HG03108 (cell line): ENCODE measurements around the gene MICOS13.
"Not testable (repeated sequence)": the region's sequence is repeated elsewhere in the genome, so short reads cannot be mapped to it uniquely, and the experiment has no call there.

ENCODE experiments used
- ATAC-seq: cut with Tn5 transposase; IDR thresholded peaks from one replicate; pipeline ENCODE4 v1.9.1; 2021; ENCODE audit warnings: moderate library complexity; ENCODE audit not compliant: unreplicated experiment

MICOS13 gene, protein sequence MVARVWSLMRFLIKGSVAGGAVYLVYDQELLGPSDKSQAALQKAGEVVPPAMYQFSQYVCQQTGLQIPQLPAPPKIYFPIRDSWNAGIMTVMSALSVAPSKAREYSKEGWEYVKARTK

GRCh38 chr19:5680437-5681368, at the start of gene MICOS13, which contains the start of gene HSD11B1L:
Gene MICOS13, minus strand, starts transcription at chr19:5680516. Its CDS starts 30 bp downstream, at chr19:5680486.
Gene HSD11B1L, plus strand, starts transcription at chr19:5681027. Its CDS starts 3,806 bp downstream, at chr19:5684833.
- peak; percentile 84 for ATAC-seq

DNA sequence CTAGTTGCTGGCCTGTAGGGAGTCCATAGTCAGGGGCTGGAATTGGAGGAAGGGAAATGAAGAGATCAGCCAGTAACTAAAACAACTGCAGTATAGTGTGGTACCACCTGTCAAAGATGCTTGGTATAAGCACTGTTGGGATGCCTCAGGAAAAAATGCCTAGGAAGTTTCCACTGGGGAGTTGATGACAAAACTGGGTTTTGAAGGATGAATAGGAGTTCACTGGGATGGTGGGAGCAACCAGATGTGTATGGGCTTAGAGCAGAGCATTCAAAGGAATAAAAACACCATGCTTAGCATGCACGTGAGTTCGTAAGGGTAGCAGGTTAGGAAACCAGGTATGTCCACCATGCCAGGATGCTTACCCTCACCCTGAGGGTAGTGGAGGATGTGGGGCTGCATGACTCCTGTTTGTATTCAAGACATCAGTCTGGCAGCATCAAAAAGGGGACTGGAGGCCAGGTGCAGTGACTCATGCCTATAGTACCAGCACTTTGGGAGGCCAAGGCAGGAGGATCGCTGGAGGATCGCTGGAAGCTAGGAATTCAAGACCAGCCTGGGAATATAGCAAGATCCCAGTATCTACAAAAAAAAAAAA, 47.2 kb upstream of the MICOS13 start:
- ATAC-seq = no peak

- ATAC-seq = peak; percentile 81
Observed at GRCh38 chr19:5719961-5720790, 39.9 kb upstream of the MICOS13 start, which contains the start of the genes CATSPERD and LONP1. Gene CATSPERD, plus strand, starts transcription at chr19:5720637. Its CDS starts 101 bp downstream, at chr19:5720738. Gene LONP1, minus strand, starts transcription at chr19:5720146. Its CDS starts 14 bp downstream, at chr19:5720132.

- peak; percentile 10 for ATAC-seq
Observed at GRCh38 chr19:5719274-5719960, 39.1 kb upstream of the MICOS13 start.

DNA sequence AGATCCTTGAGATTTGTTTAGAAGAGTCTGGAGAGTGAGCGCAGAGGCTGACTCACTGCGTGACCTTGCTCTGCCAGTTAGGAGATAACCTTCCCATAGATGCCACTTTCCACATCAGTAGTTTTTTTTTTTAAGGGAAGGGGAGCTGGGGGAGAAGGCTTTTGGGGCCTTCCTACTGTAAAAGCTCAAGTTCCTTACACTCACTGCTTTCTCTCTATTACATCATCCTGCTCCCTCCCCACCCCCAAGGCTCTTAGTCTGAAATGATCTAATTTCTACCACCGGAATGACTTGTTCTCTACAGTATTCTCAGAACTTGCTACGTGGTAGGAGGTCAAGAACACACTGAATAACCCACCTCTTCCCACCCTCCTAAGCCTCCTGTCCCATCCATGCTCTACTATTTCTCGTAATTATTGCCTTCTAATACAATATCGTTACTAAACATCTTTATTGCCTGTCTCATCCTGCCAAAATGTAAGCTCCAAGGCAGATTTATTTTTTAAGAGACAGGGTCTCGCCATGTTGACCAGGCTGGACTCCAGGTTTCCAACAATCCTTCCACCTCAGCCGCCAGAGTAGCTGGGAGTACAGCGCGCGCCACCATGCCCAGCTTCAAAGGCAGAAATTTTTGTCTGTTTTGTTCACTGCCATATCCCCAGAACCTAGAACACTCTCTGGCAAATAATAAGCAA, 38.4 kb upstream of the MICOS13 start:
- ATAC-seq = no peak

DNA sequence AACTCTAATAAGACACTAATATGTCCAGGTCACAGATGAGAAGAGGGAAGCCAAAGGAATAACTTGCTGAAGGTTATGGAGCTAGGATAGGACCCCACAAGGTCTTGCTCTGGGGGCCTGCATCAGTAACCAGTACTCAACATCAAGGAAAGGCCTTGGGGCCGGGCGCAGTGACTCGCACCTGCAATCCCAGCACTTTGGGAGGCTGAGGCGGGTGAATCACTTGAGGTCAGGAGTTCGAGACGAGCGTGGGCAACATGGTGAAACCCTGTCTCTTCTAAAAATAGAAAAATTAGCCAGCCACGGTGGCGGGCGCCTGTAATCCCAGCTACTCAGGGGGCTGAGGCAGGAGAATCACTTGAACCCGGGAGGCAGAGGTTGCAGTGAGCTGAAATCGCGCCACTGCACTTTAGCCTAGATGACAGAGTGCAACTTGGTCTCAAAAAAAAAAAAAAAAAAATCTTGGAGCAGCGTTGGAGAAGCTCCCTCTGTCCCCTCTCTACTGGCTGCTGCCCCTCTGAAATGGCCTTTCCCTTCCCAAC, 37.8 kb upstream of the MICOS13 start:
- ATAC-seq = no peak

GRCh38 chr19:5717215-5717935, 37.1 kb upstream of the MICOS13 start:
- ATAC-seq = no peak

- ATAC-seq = no peak
Observed at GRCh38 chr19:5714816-5715215, 34.5 kb upstream of the MICOS13 start.

DNA sequence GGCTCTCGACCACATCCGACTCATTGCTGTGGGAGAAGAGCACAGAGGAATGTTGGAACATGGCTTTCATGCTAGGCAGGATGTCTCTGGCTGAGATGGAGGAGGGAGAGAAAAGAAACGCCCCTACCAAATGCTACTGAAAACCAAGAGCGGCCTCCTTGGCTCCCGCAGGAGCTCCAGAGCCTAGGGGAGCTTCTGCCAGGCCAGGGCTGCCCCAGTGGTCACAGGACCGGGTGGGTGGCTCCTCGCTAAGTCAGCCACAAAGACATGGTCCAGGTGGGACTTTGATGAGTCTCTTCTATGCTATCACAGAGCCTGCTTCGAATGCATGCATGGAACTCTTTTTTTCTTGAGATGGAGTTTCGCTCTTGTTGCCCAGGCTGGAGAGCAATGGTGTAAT, 32.9 kb upstream of the MICOS13 start:
- ATAC-seq = no peak

- no peak for ATAC-seq
Observed at GRCh38 chr19:5711713-5712161, 31.4 kb upstream of the MICOS13 start.

- no peak for ATAC-seq
Observed at GRCh38 chr19:5711025-5711424, 30.7 kb upstream of the MICOS13 start.

- no peak for ATAC-seq
Observed at GRCh38 chr19:5707576-5708575, 27.6 kb upstream of the MICOS13 start.

GRCh38 chr19:5706876-5707573, 26.7 kb upstream of the MICOS13 start:
- ATAC-seq = no peak

DNA sequence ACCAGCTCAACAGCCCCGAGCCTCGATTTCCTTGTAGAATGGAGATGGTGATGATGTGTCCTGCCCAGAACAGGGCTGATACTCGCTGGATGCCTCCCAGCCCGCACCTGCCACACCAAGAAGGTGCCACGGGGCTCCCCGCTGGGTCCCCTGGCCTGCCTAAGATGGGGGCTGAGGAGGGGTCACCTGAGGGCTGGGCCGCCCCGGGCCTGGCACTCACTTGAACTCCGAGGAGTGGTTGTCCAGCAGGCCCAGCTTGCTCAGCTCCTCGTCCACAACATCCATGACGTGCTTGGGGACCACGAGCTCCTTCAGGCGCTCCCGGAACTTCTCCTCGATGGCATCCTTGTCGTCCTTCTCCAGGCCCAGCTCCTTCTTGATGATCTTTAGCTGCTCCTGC, 25.2 kb upstream of the MICOS13 start:
- ATAC-seq = no peak

GRCh38 chr19:5703819-5704818, 23.8 kb upstream of the MICOS13 start:
- ATAC-seq = no peak

- ATAC-seq = not testable (repeated sequence)
Observed at GRCh38 chr19:5702053-5702410, 21.7 kb upstream of the MICOS13 start.
